A673 (cell line): ENCODE data around the gene BICD1. TPM values are rescaled to one million over a fixed set of nuclear protein-coding genes. Genes with fewer than 3 reads are reported as not detected.

ENCODE experiments used
- BruUV-seq: library from RNA; stranded (reverse); fragments of 400-500 nt; replicated peaks from 2 replicates; lab custom pipeline; 2021; lab: Mats Ljungman, UMichigan
- CTCF ChIA-PET: fragments of 300-600 bp; sonication (Branson Sonifier 250); formaldehyde crosslinking; loops from one replicate; lab custom pipeline; 2022; ENCODE audit warnings: antibody characterized with exemption; lab: Charles Lee
- POLR2A ChIA-PET: fragments of 300-600 bp; sonication (Branson Sonifier 250); formaldehyde crosslinking; loops from one replicate; lab custom pipeline; 2022; ENCODE audit warnings: antibody characterized with exemption; ENCODE audit not compliant: low non-redundant PET; lab: Charles Lee
- DNase-seq: peaks from one replicate; pipeline ENCODE4 v3.0.0-alpha.2; 2015; ENCODE audit warnings: low spot score
- H3K27ac ChIP-seq: fragments of 200-600 bp; sonication (generic); 2 replicates; pipeline ENCODE4 v1.5.1; 2016; ENCODE audit warnings: mixed run types, low read depth, mild to moderate bottlenecking, mixed read lengths, antibody characterized with exemption, low read length; ENCODE audit not compliant: poor library complexity, severe bottlenecking
- H3K27me3 ChIP-seq: fragments of 200-600 bp; sonication (generic); replicated peaks from 2 replicates; pipeline ENCODE4 v1.6.1; 2017; ENCODE audit warnings: mixed run types, low read depth, mild to moderate bottlenecking, mixed read lengths, antibody characterized with exemption, low read length; ENCODE audit not compliant: insufficient read depth, poor library complexity
- H3K36me3 ChIP-seq: fragments of 200-600 bp; sonication (generic); 2 replicates; pipeline ENCODE4 v1.6.1; 2016; ENCODE audit warnings: mixed run types, mild to moderate bottlenecking, mixed read lengths, antibody characterized with exemption, low read length; ENCODE audit not compliant: insufficient read depth, poor library complexity, severe bottlenecking
- H3K4me1 ChIP-seq: fragments of 200-600 bp; sonication (generic); 2 replicates; pipeline ENCODE4 v1.6.1; 2017; ENCODE audit warnings: mixed run types, mild to moderate bottlenecking, mixed read lengths, antibody characterized with exemption, low read length; ENCODE audit not compliant: insufficient read depth, poor library complexity, severe bottlenecking
- H3K4me3 ChIP-seq: fragments of 200-600 bp; sonication (generic); 2 replicates; pipeline ENCODE4 v1.5.1; 2016; ENCODE audit warnings: low read depth, mixed run types, mild to moderate bottlenecking, mixed read lengths, low read length; ENCODE audit not compliant: poor library complexity, severe bottlenecking
- H3K9me3 ChIP-seq: fragments of 200-600 bp; sonication (generic); 2 replicates; pipeline ENCODE4 v1.6.1; 2016; ENCODE audit warnings: mixed run types, low read depth, mild to moderate bottlenecking, mixed read lengths, antibody characterized with exemption, low read length; ENCODE audit not compliant: poor library complexity, severe bottlenecking
- EZH2 ChIP-seq: fragments of 200-600 bp; sonication (generic); IDR thresholded peaks from 2 replicates; pipeline ENCODE4 v1.6.1; 2017; ENCODE audit warnings: borderline replicate concordance, low read depth, mild to moderate bottlenecking, mixed read lengths, antibody characterized with exemption, low read length; ENCODE audit not compliant: poor library complexity, severe bottlenecking
- intact Hi-C: fragments of 100-400 bp; cut with micrococcal nuclease; formaldehyde crosslinking; loops from one replicate; pipeline ENCODE4 v1.10.0; 2022; ENCODE audit not compliant: unreplicated experiment
- total RNA-seq: library from RNA; stranded (reverse); gene quantifications from 2 replicates; pipeline ENCODE4 v1.2.3, GENCODE V29; 2021
- TF ChIP-seq, protein P1 (sequence below): fragments of 300-800, 200-600 bp; sonication (generic); conservative IDR thresholded peaks from 2 replicates; pipeline ENCODE4 v1.5.1; 2017; ENCODE audit warnings: low read depth, mild to moderate bottlenecking, antibody characterized with exemption, low read length, moderate library complexity, mixed read lengths

BICD1 gene
- total RNA-seq, 1 experiment from 2014 or later = 50.2 TPM

GRCh38 chr12:32284561-32284960 is 177.9 kb downstream of the BICD1 start:
- BruUV-seq = no TSS peak
- TF ChIP-seq EZH2 = no peak
- TF ChIP-seq, protein P1, sequence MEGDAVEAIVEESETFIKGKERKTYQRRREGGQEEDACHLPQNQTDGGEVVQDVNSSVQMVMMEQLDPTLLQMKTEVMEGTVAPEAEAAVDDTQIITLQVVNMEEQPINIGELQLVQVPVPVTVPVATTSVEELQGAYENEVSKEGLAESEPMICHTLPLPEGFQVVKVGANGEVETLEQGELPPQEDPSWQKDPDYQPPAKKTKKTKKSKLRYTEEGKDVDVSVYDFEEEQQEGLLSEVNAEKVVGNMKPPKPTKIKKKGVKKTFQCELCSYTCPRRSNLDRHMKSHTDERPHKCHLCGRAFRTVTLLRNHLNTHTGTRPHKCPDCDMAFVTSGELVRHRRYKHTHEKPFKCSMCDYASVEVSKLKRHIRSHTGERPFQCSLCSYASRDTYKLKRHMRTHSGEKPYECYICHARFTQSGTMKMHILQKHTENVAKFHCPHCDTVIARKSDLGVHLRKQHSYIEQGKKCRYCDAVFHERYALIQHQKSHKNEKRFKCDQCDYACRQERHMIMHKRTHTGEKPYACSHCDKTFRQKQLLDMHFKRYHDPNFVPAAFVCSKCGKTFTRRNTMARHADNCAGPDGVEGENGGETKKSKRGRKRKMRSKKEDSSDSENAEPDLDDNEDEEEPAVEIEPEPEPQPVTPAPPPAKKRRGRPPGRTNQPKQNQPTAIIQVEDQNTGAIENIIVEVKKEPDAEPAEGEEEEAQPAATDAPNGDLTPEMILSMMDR = no peak
- ChIA-PET POLR2A (no interaction called here), CTCF (no interaction called here)
- H3K4me1 ChIP-seq = peaks cover 14% of the 10 kb centered on the region
- no peaks in the 10 kb centered on the region for H3K9me3 ChIP-seq
- H3K27me3 ChIP-seq = no peaks in the 10 kb centered on the region
- no peak for DNase-seq
- no peak overlapping the region for H3K27ac ChIP-seq
- H3K4me3 ChIP-seq = no peak overlapping the region
- H3K36me3 ChIP-seq = no peaks in the 10 kb centered on the region
- intact Hi-C loops = no loop called here

- no peaks in the 10 kb centered on the region for H3K9me3 ChIP-seq
- TF ChIP-seq, protein P1 = no peak
- no peak for TF ChIP-seq EZH2
- no peak for DNase-seq
- H3K27me3 ChIP-seq = no peaks in the 10 kb centered on the region
- BruUV-seq = no TSS peak
- CTCF ChIA-PET = no interaction called here
- H3K36me3 ChIP-seq = no peaks in the 10 kb centered on the region
- POLR2A ChIA-PET = no interaction called here
- H3K4me3 ChIP-seq = no peak overlapping the region
- peaks cover 17% of the 10 kb centered on the region for H3K4me1 ChIP-seq
- H3K27ac ChIP-seq = no peak overlapping the region
- intact Hi-C loops = no loop called here
These were observed 178.4 kb downstream of the BICD1 start for GRCh38 chr12:32285021-32285420.

DNA sequence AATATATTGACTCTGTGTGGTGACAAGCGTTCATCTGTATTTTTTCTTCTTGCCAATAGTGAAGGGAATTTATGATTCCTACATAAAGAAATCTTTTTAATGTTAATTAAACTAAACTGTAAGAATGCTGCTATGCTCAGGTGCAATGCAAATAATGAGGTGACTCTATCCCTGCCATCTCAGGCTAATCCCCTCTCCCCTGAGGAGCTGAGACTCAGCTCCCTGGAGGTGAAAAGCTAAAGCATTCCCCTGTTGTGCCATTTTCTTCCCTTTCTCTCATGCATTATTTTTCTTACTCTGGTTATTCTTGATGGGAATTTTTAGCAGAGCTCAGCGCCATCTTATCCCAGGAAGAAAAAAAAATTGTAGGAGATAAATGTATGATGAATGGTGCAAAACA is 178.8 kb downstream of the BICD1 start:
- H3K27ac ChIP-seq = no peak overlapping the region
- ChIA-PET POLR2A (no interaction called here), CTCF (no interaction called here)
- DNase-seq = no peak
- no peaks in the 10 kb centered on the region for H3K36me3 ChIP-seq
- no peaks in the 10 kb centered on the region for H3K27me3 ChIP-seq
- H3K4me1 ChIP-seq = peaks cover 21% of the 10 kb centered on the region
- TF ChIP-seq EZH2 = no peak
- TF ChIP-seq, protein P1 = no peak
- intact Hi-C loops = no loop called here
- H3K4me3 ChIP-seq = no peak overlapping the region
- H3K9me3 ChIP-seq = no peaks in the 10 kb centered on the region
- BruUV-seq = no TSS peak
